ENCODE results near the gene NT5C1A. TPM values are rescaled to one million over a fixed set of nuclear protein-coding genes. Genes with fewer than 3 reads are reported as not detected.
A peak's percentile ranks its signal among the peaks of the same experiment; 100 is the strongest.

NT5C1A gene
- total and polyA plus RNA-seq, 12 donors: 0.17 to 7.8 (median 0.97) TPM; not detected in 1

DNA sequence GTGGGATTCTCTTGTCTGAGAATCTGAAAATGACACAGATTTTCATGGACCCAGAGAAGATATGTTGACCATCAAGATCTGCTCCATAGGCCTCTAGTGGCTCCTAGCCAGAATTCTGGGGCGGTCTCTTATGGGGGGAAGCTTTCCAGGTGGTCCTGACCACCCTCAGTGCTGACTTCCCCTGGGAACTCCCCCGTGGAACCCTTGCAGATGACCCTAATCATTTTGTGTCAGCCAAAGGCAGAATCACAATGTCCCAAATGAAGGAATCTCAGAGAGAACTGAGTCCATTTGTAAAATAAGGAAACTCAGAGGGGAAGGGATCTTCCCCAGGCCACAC is 36.1 kb downstream of the NT5C1A start:
- peak overlapping the region in 3 of 5 donors; percentile 48 to 90 (median 55) for H3K27ac ChIP-seq
- intact Hi-C loops (cut with DNase I): no loop called here

DNA sequence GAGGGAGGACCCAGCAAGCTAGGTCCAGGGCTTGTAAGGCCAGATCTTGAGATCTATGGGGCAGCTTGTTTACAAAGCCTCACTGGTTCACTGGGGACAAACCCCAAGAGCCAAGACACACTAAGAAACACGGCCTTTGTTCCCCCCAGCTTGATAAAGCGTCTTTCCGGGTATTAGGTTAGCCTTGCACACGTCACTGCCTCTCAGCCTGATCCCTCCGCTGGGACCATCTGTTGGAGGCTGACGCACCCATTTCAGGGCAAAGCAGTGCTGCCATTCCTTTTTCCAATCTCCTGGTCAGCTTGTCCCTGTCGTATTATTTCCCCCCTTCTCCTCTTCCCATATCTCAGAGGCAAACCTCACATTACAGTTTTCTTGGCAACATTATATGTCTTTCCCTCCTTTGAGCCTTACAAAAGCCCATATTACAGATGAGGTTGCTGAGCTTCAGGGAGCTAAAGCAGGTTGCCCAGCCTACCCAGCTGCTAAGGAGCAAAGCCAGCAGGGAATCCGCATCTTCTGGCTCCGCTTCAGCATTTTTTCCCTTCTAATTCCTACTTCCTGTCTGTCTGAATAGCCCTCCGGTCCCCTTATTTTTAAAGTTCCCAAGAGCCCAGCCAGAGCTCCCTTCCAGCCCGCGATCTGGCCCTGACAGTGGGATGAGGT is 36.6 kb downstream of the NT5C1A start:
- peaks cover 0 to 12% of the 10 kb centered on the region in 2 donors for H3K36me3 ChIP-seq (replicated peaks in 1 of 2)
- peak overlapping the region in 3 of 5 donors; percentile 48 to 90 (median 55) for H3K27ac ChIP-seq
- intact Hi-C loops (cut with DNase I): no loop called here
- DNase-seq: peak in 2 of 7 donors; percentile 27 to 65
- no peaks in the 10 kb centered on the region for H3K4me1 ChIP-seq (replicated peaks in 1 of 2)
- WGBS, 4 donors: 63 to 72% (median 67%) methylated on average over 12 of the region's 12 CpGs
- H3K27me3 ChIP-seq: no peaks in the 10 kb centered on the region
- H3K9me3 ChIP-seq (replicated peaks in 1 of 3): no peaks in the 10 kb centered on the region
- TF ChIP-seq POLR2A (IDR thresholded peaks at IDR 0.05): no peak
- TF ChIP-seq, protein P1, sequence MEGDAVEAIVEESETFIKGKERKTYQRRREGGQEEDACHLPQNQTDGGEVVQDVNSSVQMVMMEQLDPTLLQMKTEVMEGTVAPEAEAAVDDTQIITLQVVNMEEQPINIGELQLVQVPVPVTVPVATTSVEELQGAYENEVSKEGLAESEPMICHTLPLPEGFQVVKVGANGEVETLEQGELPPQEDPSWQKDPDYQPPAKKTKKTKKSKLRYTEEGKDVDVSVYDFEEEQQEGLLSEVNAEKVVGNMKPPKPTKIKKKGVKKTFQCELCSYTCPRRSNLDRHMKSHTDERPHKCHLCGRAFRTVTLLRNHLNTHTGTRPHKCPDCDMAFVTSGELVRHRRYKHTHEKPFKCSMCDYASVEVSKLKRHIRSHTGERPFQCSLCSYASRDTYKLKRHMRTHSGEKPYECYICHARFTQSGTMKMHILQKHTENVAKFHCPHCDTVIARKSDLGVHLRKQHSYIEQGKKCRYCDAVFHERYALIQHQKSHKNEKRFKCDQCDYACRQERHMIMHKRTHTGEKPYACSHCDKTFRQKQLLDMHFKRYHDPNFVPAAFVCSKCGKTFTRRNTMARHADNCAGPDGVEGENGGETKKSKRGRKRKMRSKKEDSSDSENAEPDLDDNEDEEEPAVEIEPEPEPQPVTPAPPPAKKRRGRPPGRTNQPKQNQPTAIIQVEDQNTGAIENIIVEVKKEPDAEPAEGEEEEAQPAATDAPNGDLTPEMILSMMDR (IDR thresholded peaks at IDR 0.05): no peak
- H3K4me3 ChIP-seq: peak overlapping the region in 1 of 4 donors; percentile 2

More for the DNA sequence above, 36.1 kb downstream of the NT5C1A start:
- no peak for TF ChIP-seq POLR2A (IDR thresholded peaks at IDR 0.05)
- TF ChIP-seq, protein P1 (IDR thresholded peaks at IDR 0.05): no peak
- DNase-seq: no peak
- no peaks in the 10 kb centered on the region for H3K9me3 ChIP-seq (replicated peaks in 1 of 3)
- H3K4me3 ChIP-seq: peak overlapping the region in 1 of 4 donors; percentile 2
- 55 to 73% (median 60%) methylated on average over 2 of the region's 2 CpGs for WGBS, 4 donors
- H3K36me3 ChIP-seq (replicated peaks in 1 of 2): peaks cover 0 to 11% of the 10 kb centered on the region in 2 donors
- H3K4me1 ChIP-seq (replicated peaks in 1 of 2): no peaks in the 10 kb centered on the region
- H3K27me3 ChIP-seq: no peaks in the 10 kb centered on the region

DNA sequence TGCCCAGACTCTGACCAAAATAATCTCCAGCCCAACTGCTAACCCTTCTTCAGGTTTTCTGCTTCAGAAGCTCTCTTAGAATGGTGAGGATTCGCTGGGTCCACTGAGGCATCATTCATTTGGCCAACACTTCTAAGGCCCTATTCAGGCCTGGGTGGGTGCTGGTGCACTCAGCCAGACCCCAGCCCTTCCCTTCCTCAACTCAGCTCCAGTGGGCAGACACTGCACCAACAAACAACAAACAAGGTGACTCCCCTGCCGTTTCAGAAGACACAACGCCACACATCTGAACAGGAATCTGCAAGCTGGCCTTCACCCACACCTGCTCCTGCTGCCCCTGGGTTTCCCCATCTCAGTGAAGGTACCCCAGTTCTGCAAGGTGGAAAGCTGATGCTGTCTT is 38.5 kb downstream of the NT5C1A start:
- H3K4me3 ChIP-seq: peak overlapping the region in 1 of 4 donors; percentile 34
- intact Hi-C loops (cut with DNase I): no loop called here
- WGBS, 4 donors: 72 to 87% (median 74%) methylated on average over 3 of the region's 3 CpGs
- peaks cover 0 to 21% of the 10 kb centered on the region in 2 donors for H3K36me3 ChIP-seq (replicated peaks in 1 of 2)
- no peaks in the 10 kb centered on the region for H3K27me3 ChIP-seq
- H3K9me3 ChIP-seq (replicated peaks in 1 of 3): no peaks in the 10 kb centered on the region
- H3K27ac ChIP-seq: peak overlapping the region in 2 of 5 donors; percentile 21 to 90
- no peak for DNase-seq
- H3K4me1 ChIP-seq (replicated peaks in 1 of 2): no peaks in the 10 kb centered on the region
- no peak for TF ChIP-seq POLR2A (IDR thresholded peaks at IDR 0.05)
- TF ChIP-seq, protein P1 (IDR thresholded peaks at IDR 0.05): no peak

DNA sequence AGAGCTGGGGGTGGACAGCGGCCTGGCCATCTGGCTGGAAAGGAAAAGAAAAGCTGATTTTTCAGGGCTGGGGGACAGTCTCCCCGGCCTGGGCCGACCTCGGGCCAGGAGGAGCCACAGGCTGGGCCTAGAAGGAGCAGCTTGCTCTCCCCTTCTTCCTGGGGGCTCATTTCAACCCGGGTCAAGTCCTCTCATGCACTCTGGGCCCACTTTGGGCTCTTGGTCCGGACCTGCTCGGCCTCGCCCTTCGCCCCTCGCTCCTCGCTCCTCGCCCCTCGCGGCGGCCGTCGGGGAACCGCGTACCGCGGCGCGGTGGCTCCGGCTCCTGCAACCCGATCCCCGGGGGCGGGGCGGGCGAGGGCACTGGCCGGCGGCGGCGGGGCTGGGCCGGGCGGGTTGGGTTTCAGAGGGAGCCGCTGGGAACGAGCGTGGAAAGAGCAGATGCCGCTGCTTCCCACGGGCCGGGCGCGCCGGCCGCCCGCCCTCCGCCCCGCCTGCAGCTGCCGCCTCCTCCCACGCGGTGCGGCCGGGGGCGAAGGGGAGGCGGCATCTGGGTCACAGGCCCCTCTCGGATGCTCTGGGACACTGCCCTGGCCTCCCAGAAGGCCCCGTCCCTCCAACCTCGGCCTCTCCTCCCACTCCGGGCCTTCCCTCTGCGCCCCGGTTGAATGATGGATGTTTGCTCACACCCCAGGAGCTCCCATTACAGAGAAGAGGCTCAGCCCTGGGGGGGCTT is 39.1 kb downstream of the NT5C1A start:
- Histone ChIP-seq H3K4me1 (replicated peaks in 1 of 2) (no peaks in the 10 kb centered on the region), H3K4me3 (peak overlapping the region in 1 of 4 donors; percentile 34), H3K36me3 (replicated peaks in 1 of 2) (peaks cover 0 to 21% of the 10 kb centered on the region in 2 donors), H3K27ac (peak overlapping the region in 2 of 5 donors; percentile 21 to 77), H3K27me3 (no peaks in the 10 kb centered on the region), H3K9me3 (replicated peaks in 1 of 3) (no peaks in the 10 kb centered on the region)
- intact Hi-C loops (cut with DNase I): no loop called here
- peak in 6 of 7 donors; percentile 58 to 73 (median 70) for DNase-seq
- WGBS, 4 donors: 15 to 93% (median 32%) methylated on average over 2 to 60 of the region's 61 CpGs
- TF ChIP-seq POLR2A (IDR thresholded peaks at IDR 0.05): no peak
- TF ChIP-seq, protein P1 (IDR thresholded peaks at IDR 0.05): no peak
